Right renal pelvis (tissue), 4 donors: ENCODE results near the gene DMBX1. TPM values are rescaled to one million over a fixed set of nuclear protein-coding genes. Genes with fewer than 3 reads are reported as not detected.

Source experiments
- DNase-seq, 4 donors: peaks; one replicate each; pipeline ENCODE4 v3.0.0-alpha.2; 2013; ENCODE audit warnings: low read depth in 4 of 4, low spot score in 3 of 4, missing footprints in 1 of 4
- polyA plus RNA-seq, 4 donors: library from polyadenylated mRNA; unstranded; fragments of 120-200 nt; gene quantifications; one replicate each; pipeline ENCODE4 v1.2.1, GENCODE V29; 2013; ENCODE audit not compliant: insufficient read length in 4 of 4

DMBX1 gene
- polyA plus RNA-seq, 4 donors: 0.01 to 0.06 TPM; not detected in 2

GRCh38 chr1:46480959-46481646 lies 8.5 kb upstream of the DMBX1 start:
- DNase-seq: no peak

GRCh38 chr1:46481961-46482360 lies 7.7 kb upstream of the DMBX1 start:
- DNase-seq: no peak

GRCh38 chr1:46483589-46483988 lies 6.0 kb upstream of the DMBX1 start:
- DNase-seq: no peak

GRCh38 chr1:46484783-46485490 lies 4.7 kb upstream of the DMBX1 start:
- no peak for DNase-seq

- no peak for DNase-seq
Measured at GRCh38 chr1:46485564-46486431, 3.8 kb upstream of the DMBX1 start.

- no peak for DNase-seq
Measured at GRCh38 chr1:46486432-46487015, 3.1 kb upstream of the DMBX1 start.

- no peak for DNase-seq
Measured at GRCh38 chr1:46487818-46488218, 1.8 kb upstream of the DMBX1 start.

- no peak for DNase-seq
Measured at GRCh38 chr1:46488343-46489168, 1.1 kb upstream of the DMBX1 start.

- no peak for DNase-seq
Measured at GRCh38 chr1:46489169-46489637, 433 bp upstream of the DMBX1 start.

GRCh38 chr1:46490406-46490655 lies 695 bp downstream of the DMBX1 start:
- no peak for DNase-seq

GRCh38 chr1:46490656-46491442 lies 1.2 kb downstream of the DMBX1 start:
- no peak for DNase-seq

- DNase-seq: no peak
Measured at GRCh38 chr1:46491443-46492268, 2.0 kb downstream of the DMBX1 start.

GRCh38 chr1:46492269-46492853 lies 2.7 kb downstream of the DMBX1 start:
- no peak for DNase-seq

- DNase-seq: no peak
Measured at GRCh38 chr1:46492871-46493270, 3.2 kb downstream of the DMBX1 start.

GRCh38 chr1:46493316-46494032 lies 3.8 kb downstream of the DMBX1 start:
- no peak for DNase-seq

GRCh38 chr1:46494910-46495309 lies 5.3 kb downstream of the DMBX1 start:
- no peak for DNase-seq

GRCh38 chr1:46495778-46496177 lies 6.1 kb downstream of the DMBX1 start:
- no peak for DNase-seq

GRCh38 chr1:46496505-46496904 lies 6.9 kb downstream of the DMBX1 start:
- no peak for DNase-seq
